D721Med (cell line): Measurements from ENCODE around the gene UNC5C.

ENCODE experiments used
- DNase-seq: peaks from one replicate; pipeline ENCODE4 v3.0.0; 2011; ENCODE audit warnings: low spot score; ENCODE audit not compliant: insufficient read length
- FAIRE-seq: peaks from 2 replicates; lab custom pipeline; 2011; peaks lifted over from hg19 to GRCh38; lab: Jason Lieb, UNC
- TF ChIP-seq, protein P1 (sequence below): IDR thresholded peaks from 2 replicates; pipeline ENCODE4 v1.5.1; 2012; ENCODE audit warnings: mild to moderate bottlenecking, control low read depth; ENCODE audit not compliant: insufficient read depth; ENCODE audit errors: missing control alignments

The UNC5C gene

GRCh38 chr4:95546221-95546620, 2.6 kb downstream of the UNC5C start:
- TF ChIP-seq, protein P1, sequence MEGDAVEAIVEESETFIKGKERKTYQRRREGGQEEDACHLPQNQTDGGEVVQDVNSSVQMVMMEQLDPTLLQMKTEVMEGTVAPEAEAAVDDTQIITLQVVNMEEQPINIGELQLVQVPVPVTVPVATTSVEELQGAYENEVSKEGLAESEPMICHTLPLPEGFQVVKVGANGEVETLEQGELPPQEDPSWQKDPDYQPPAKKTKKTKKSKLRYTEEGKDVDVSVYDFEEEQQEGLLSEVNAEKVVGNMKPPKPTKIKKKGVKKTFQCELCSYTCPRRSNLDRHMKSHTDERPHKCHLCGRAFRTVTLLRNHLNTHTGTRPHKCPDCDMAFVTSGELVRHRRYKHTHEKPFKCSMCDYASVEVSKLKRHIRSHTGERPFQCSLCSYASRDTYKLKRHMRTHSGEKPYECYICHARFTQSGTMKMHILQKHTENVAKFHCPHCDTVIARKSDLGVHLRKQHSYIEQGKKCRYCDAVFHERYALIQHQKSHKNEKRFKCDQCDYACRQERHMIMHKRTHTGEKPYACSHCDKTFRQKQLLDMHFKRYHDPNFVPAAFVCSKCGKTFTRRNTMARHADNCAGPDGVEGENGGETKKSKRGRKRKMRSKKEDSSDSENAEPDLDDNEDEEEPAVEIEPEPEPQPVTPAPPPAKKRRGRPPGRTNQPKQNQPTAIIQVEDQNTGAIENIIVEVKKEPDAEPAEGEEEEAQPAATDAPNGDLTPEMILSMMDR, result no peak
- no peak for DNase-seq
- FAIRE-seq, result peak; percentile 41

DNA sequence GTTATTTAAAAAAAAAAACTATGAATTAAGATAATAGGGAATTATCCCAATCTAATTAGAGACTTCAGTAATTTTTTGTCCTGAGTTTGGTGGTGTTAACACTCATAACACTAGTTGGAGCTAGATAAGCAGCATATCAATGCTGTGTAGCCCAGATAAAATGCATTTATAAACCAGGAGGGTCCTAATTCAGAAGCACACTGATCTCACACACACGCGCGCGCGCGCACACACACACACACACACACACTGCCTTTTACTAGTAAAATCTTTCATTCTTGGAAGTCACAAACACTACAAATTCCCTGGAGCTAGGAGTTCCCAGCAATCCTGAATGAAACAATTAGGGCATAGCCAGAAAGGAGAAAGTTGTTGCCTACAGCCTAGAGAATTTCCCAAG, 3.2 kb downstream of the UNC5C start:
- FAIRE-seq (no peak), DNase-seq (no peak)
- TF ChIP-seq, protein P1, result no peak

DNA sequence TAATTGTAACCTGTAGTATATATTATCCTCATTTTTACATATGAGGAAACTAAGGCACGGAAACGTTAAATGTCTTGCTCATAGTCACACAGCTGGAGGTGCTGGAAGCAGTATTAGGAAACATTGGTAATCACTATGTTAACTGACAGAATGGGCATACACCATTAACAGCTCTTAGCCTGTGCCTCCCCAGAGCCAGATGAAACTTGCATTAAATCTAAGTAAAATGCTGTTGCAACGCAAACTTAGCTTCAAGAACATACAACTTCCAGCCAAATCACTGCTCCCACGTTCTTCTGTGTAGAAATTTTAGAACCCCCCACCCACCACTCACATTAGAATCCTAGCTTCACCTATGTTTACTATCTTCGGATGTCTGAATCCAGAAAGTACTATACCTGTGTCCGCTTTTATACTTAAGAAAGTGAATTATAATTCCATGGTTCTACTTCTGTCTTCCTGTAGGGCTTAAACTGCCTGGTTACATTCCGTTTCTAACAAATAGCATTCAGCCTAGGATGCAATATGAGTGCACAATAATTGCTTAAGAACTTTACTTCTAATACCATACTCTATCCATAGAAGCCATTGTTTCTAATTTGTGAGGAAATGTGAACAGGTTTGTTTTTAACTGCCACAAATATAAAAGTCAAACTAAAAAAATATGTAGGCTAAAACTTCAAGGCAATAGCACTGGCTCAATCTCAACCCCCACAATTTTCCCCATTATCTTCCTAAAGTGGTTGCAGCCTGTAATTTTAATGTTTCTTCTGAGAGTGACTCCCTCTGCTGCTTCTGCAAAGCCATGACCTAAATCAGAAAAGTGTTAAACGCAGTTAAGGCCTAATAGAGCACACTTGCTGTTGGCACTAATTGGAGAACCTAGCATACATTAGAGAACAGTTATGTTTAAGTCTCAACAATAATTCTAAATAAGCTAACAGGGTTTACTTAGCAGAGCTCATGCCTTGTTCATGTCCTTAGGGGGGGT, 4.4 kb downstream of the UNC5C start:
- DNase-seq, result no peak
- TF ChIP-seq, protein P1, result no peak
- no peak for FAIRE-seq

- FAIRE-seq (peak; percentile 84), DNase-seq (no peak)
- TF ChIP-seq, protein P1, result no peak
These were observed 6.7 kb downstream of the UNC5C start for GRCh38 chr4:95541889-95542607.

GRCh38 chr4:95541094-95541493, 7.7 kb downstream of the UNC5C start:
- DNase-seq, result no peak
- TF ChIP-seq, protein P1, result no peak
- no peak for FAIRE-seq

- DNase-seq (no peak), FAIRE-seq (no peak)
- TF ChIP-seq, protein P1, result no peak
These were observed 8.5 kb downstream of the UNC5C start for GRCh38 chr4:95540227-95540626.

DNA sequence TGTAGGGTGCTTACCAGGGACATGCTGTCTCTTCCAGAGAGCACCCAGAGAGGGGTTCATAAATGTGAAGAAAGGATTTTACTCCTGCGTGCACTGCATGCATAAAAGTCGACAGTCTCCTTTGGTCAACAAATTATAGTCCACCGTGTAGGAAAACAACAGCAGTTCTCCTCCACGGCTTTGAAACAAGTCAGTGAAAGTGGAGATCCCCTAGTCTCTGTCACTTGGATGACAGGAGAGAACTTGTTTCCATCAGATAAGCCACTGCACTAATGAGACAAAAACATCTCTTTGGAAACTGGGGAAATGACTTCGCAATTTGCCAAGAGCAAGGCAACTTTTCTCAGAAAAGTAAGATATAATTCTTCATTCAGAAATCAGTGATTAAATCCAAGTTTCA, 9.7 kb downstream of the UNC5C start:
- TF ChIP-seq, protein P1, result no peak
- FAIRE-seq (no peak), DNase-seq (no peak)
